GM23338 (cell line): ENCODE data around the gene NUP98.

Experiments
- CREB1 ChIP-seq: fragments of 250-450 bp; sonication (Bioruptor Pico); IDR thresholded peaks from 2 replicates; pipeline ENCODE4 v1.5.0; 2020; ENCODE audit warnings: low read depth, mild to moderate bottlenecking, moderate library complexity
- CTCF ChIP-seq, 2 experiments: fragments of 200-600 bp in 1 of 2; sonication (generic) in 1 of 2; conservative IDR thresholded peaks; 2 replicates each; pipeline versions ENCODE4 v1.5.1 to v1.6.1; 2016 to 2017; ENCODE audit warnings: antibody characterized with exemption in 2 of 2, low read depth in 2 of 2, mild to moderate bottlenecking in 2 of 2, moderate library complexity in 1 of 2
- EZH2 ChIP-seq: fragments of 200-600 bp; sonication (generic); IDR thresholded peaks from one replicate; pipeline ENCODE4 v1.8.0; 2017; ENCODE audit warnings: antibody characterized with exemption, mild to moderate bottlenecking, low read depth; ENCODE audit not compliant: unreplicated experiment
- EZH2phosphoT487 ChIP-seq: fragments of 200-600 bp; sonication (generic); IDR thresholded peaks from one replicate; pipeline ENCODE4 v1.8.1; 2018; ENCODE audit warnings: antibody characterized with exemption; ENCODE audit not compliant: unreplicated experiment
- JUNB ChIP-seq: IDR thresholded peaks from one replicate; pipeline ENCODE4 v1.6.1; 2016; ENCODE audit warnings: antibody characterized with exemption; ENCODE audit not compliant: unreplicated experiment
- POLR2AphosphoS5 ChIP-seq: IDR thresholded peaks from 2 replicates; pipeline ENCODE4 v1.6.1; 2016; ENCODE audit warnings: antibody characterized with exemption, low read depth
- REST ChIP-seq: IDR thresholded peaks from one replicate; pipeline ENCODE4 v1.6.1; 2018; ENCODE audit warnings: antibody characterized with exemption; ENCODE audit not compliant: unreplicated experiment
- ZNF114 ChIP-seq: fragments of 250-450 bp; sonication (Bioruptor Pico); IDR thresholded peaks from 2 replicates; pipeline ENCODE4 v1.5.0; 2020; ENCODE audit warnings: mild to moderate bottlenecking, moderate library complexity
- ZNF331 ChIP-seq: fragments of 250-450 bp; sonication (Bioruptor Pico); IDR thresholded peaks from 2 replicates; pipeline ENCODE4 v1.5.0; 2020; ENCODE audit warnings: low read depth, mild to moderate bottlenecking, moderate library complexity

GRCh38 chr11:3764266-3764665, 33.1 kb downstream of the NUP98 start:
- TF ChIP-seq CTCF (conservative IDR thresholded peaks at IDR 0.05; ENCODE audit: low read depth in 2 of 2) = no peak
- no peak for TF ChIP-seq EZH2phosphoT487
- TF ChIP-seq REST = no peak
- TF ChIP-seq POLR2AphosphoS5 = no peak
- no peak for TF ChIP-seq JUNB
- no peak for TF ChIP-seq EZH2
- TF ChIP-seq ZNF114 = no peak
- no peak for TF ChIP-seq ZNF331 (CRISPR knock-in tag)
- TF ChIP-seq CREB1 (CRISPR knock-in tag) = no peak
